Neural cell (in vitro differentiated cells): ENCODE measurements around the gene ATG4D. TPM values are rescaled to one million over a fixed set of nuclear protein-coding genes. Genes with fewer than 3 reads are reported as not detected.

Experiments used
- polyA plus RNA-seq: library from polyadenylated mRNA; depleted of rRNA; stranded (reverse); fragments of >200 nt; gene quantifications from 2 replicates; pipeline ENCODE4 v1.2.3, GENCODE V29; 2014
- small RNA-seq, 3 experiments: library from RNA; depleted of rRNA; stranded (forward); fragments of <200 nt; gene quantifications; one replicate each; pipeline ENCODE3, GENCODE V24; 2012

ATG4D gene
- polyA plus RNA-seq, 1 donor from 2014 or later: 50.2 TPM

Small RNAs within 50 kb of the gene (small RNA-seq; reads per million reads assigned to genes)
- gene MIR1238 (0 reads per million in 3 experiments), gene RNU7-140P (0 to 0.24 (median 0) reads per million in 3 experiments)

Other genes starting within 250 kb of the ATG4D start
- gene ZGLP1, start 234.1 kb upstream of the ATG4D start, polyA plus RNA-seq: 22.8 and 45.2 TPM in 2 replicates
- gene FDX2, start 227.9 kb upstream of the ATG4D start, polyA plus RNA-seq: 52.6 and 82.7 TPM in 2 replicates
- gene RAVER1, start 210.4 kb upstream of the ATG4D start, polyA plus RNA-seq: 1.3 and 6.7 TPM in 2 replicates
- gene ICAM3, start 204.3 kb upstream of the ATG4D start, polyA plus RNA-seq: 0.53 and 1.9 TPM in 2 replicates
- gene TYK2, start 163.3 kb upstream of the ATG4D start, polyA plus RNA-seq: 63.3 and 95.8 TPM in 2 replicates
- 359 and 408 TPM in 2 replicates for gene CDC37, start 140.4 kb upstream of the ATG4D start, polyA plus RNA-seq
- 3.4 and 4.7 TPM in 2 replicates for gene PDE4A, start 123.4 kb upstream of the ATG4D start, polyA plus RNA-seq
- gene KEAP1, start 40.5 kb upstream of the ATG4D start, polyA plus RNA-seq: 39.0 and 47.9 TPM in 2 replicates
- not detected in 2 replicates for gene S1PR5, start 26.5 kb upstream of the ATG4D start, polyA plus RNA-seq
- gene KRI1, start 22.1 kb downstream of the ATG4D start, polyA plus RNA-seq: 5.3 and 6.5 TPM in 2 replicates
- 333 and 339 TPM in 2 replicates for gene CDKN2D, start 25.1 kb downstream of the ATG4D start, polyA plus RNA-seq
- gene AP1M2, start 43.4 kb downstream of the ATG4D start, polyA plus RNA-seq: 0.38 and 3.7 TPM in 2 replicates
- 50.0 and 55.7 TPM in 2 replicates for gene SLC44A2, start 81.6 kb downstream of the ATG4D start, polyA plus RNA-seq
- gene ILF3, start 110.4 kb downstream of the ATG4D start, polyA plus RNA-seq: 464 and 522 TPM in 2 replicates
- 208 and 249 TPM in 2 replicates for gene QTRT1, start 157.5 kb downstream of the ATG4D start, polyA plus RNA-seq
- 31.4 and 34.8 TPM in 2 replicates for gene DNM2, start 174.2 kb downstream of the ATG4D start, polyA plus RNA-seq